ENCODE measurements around the gene TMIGD1. TPM values are rescaled to one million over a fixed set of nuclear protein-coding genes. Genes with fewer than 3 reads are reported as not detected.

The TMIGD1 gene
- total and polyA plus RNA-seq, 10 of the 15 experiments (the other 5 are each of a cell fraction or from before 2014, with no cell fraction given) = not detected

GRCh38 chr17:30290077-30290476 lies 43.8 kb downstream of the TMIGD1 start:
- Histone ChIP-seq H3K27me3 (replicated peaks in 1 of 2; ENCODE audit: control insufficient read depth in 2 of 2, insufficient read depth in 2 of 2, low read length in 1 of 2) (no peaks in the 10 kb centered on the region), H3K4me3 (no peak overlapping the region), H3K4me2 (ENCODE audit: control insufficient read depth, insufficient read depth) (peak overlapping the region; percentile 82), H2AFZ (ENCODE audit: control insufficient read depth, low read depth, low read length) (no peak overlapping the region), H3K79me2 (ENCODE audit: control insufficient read depth, insufficient read depth, low read length) (peaks cover 18% of the 10 kb centered on the region), H3K4me1 (ENCODE audit: control insufficient read depth, insufficient read depth, low read length) (no peaks in the 10 kb centered on the region), H3K9me3 (replicated peaks; ENCODE audit: control insufficient read depth, insufficient read depth, low read length) (no peaks in the 10 kb centered on the region), H3K9ac (ENCODE audit: control insufficient read depth, insufficient read depth, low read length) (no peak overlapping the region), H3K36me3 (ENCODE audit: control insufficient read depth in 2 of 2, insufficient read depth in 2 of 2, low read length in 1 of 2) (peaks cover 0 to 13% of the 10 kb centered on the region in 2 experiments; a peak in 3 of 4 replicates), H4K20me1 (ENCODE audit: control insufficient read depth, insufficient read depth) (no peaks in the 10 kb centered on the region), H3K27ac (ENCODE audit: control insufficient read depth, insufficient read depth) (no peak overlapping the region)
- FAIRE-seq = no peak
- CTCF ChIA-PET = interaction anchor here (1.0 to 2.7 kb wide), 5 partner anchors 13 to 185 kb away, joined by 3 to 18 read pairs (median 4); no protein-coding TSS in a partner anchor
- RAD21 ChIA-PET (ENCODE audit: unreplicated experiment) = interaction anchor here (1.0 to 2.7 kb wide), 2 partner anchors 46 to 177 kb away, joined by 3 to 25 read pairs; partner anchors contain the start of gene TMIGD1
- no peak for ATAC-seq
- SMC1A ChIA-PET (ENCODE audit: uncharacterized antibody, unreplicated experiment) = interaction anchor here (1.0 to 2.3 kb wide), 5 partner anchors 33 to 187 kb away, joined by 3 to 9 read pairs (median 4); partner anchors contain the start of gene GOSR1
- 98% methylated on average over 2 of the region's 2 CpGs for WGBS (ENCODE audit: insufficient coverage, insufficient replicate concordance, low lambda C conversion rate, missing lambda C conversion rate)
- intact Hi-C loops (cut with micrococcal nuclease; ENCODE audit: unreplicated experiment) = no loop called here
- TF ChIP-seq YBX1 (IDR thresholded peaks at IDR 0.05) (no peak), SIX5 (IDR thresholded peaks at IDR 0.05; ENCODE audit: low read depth, low read length, severe bottlenecking) (no peak), SMAD1 (IDR thresholded peaks at IDR 0.05; ENCODE audit: low read depth, partially characterized antibody) (no peak), POU2F2 (IDR thresholded peaks at IDR 0.05; ENCODE audit: borderline replicate concordance, low read depth, low read length) (no peak), SUPT20H (IDR thresholded peaks at IDR 0.05; ENCODE audit: borderline replicate concordance, control insufficient read depth, low read depth, low read length) (no peak)
- in situ Hi-C loops (cut with MboI) = no loop called here
- POLR2A ChIA-PET = interaction anchor here (1.6 kb wide), 1 partner anchor 8 kb away, joined by 4 read pairs; no protein-coding TSS in a partner anchor
- no TSS peak for BruUV-seq (replicated peaks)
- no peak for DNase-seq (ENCODE audit: low read depth, low spot score)

GRCh38 chr17:30279156-30279555 lies 54.7 kb downstream of the TMIGD1 start:
- Histone ChIP-seq H2AFZ (ENCODE audit: control insufficient read depth, low read depth, low read length) (no peak overlapping the region), H3K79me2 (ENCODE audit: control insufficient read depth, insufficient read depth, low read length) (no peaks in the 10 kb centered on the region), H3K36me3 (ENCODE audit: control insufficient read depth in 2 of 2, insufficient read depth in 2 of 2, low read length in 1 of 2) (peaks cover 0 to 8% of the 10 kb centered on the region in 2 experiments; a peak in 1 of 4 replicates), H3K4me3 (no peak overlapping the region), H3K27me3 (replicated peaks in 1 of 2; ENCODE audit: control insufficient read depth in 2 of 2, insufficient read depth in 2 of 2, low read length in 1 of 2) (no peaks in the 10 kb centered on the region), H3K27ac (ENCODE audit: control insufficient read depth, insufficient read depth) (no peak overlapping the region), H3K4me1 (ENCODE audit: control insufficient read depth, insufficient read depth, low read length) (no peaks in the 10 kb centered on the region; the same call in 1 of the 2 replicates), H3K4me2 (ENCODE audit: control insufficient read depth, insufficient read depth) (no peak overlapping the region), H4K20me1 (ENCODE audit: control insufficient read depth, insufficient read depth) (no peaks in the 10 kb centered on the region), H3K9me3 (replicated peaks; ENCODE audit: control insufficient read depth, insufficient read depth, low read length) (no peaks in the 10 kb centered on the region), H3K9ac (ENCODE audit: control insufficient read depth, insufficient read depth, low read length) (no peak overlapping the region)
- POLR2A ChIA-PET = interaction anchor here (1.2 kb wide), 1 partner anchor 13 kb away, joined by 3 read pairs; the partner anchor contains the start of gene BLMH
- in situ Hi-C loops (cut with MboI) (no loop called here), intact Hi-C loops (cut with micrococcal nuclease; ENCODE audit: unreplicated experiment) (loop anchor here (5.0 kb wide), 1 partner anchor 152 kb away; no protein-coding TSS in a partner anchor)
- SMC1A ChIA-PET (ENCODE audit: uncharacterized antibody, unreplicated experiment) = interaction anchor here (0.7 to 2.2 kb wide), 8 partner anchors 12 to 175 kb away, joined by 3 to 14 read pairs (median 4); partner anchors contain the start of genes BLMH and TMIGD1
- CTCF ChIA-PET = interaction anchor here (0.9 to 2.7 kb wide), 7 partner anchors 12 to 175 kb away, joined by 3 to 9 read pairs (median 5); partner anchors contain the start of genes BLMH and TMIGD1
- DNase-seq (ENCODE audit: low read depth, low spot score) (no peak), ATAC-seq (no peak), FAIRE-seq (no peak)
- RAD21 ChIA-PET (ENCODE audit: unreplicated experiment) = interaction anchor here (0.5 to 1.2 kb wide), 5 partner anchors 57 to 462 kb away, joined by 3 to 5 read pairs (median 3); no protein-coding TSS in a partner anchor
- no TSS peak for BruUV-seq (replicated peaks)
- TF ChIP-seq CHD4 (IDR thresholded peaks at IDR 0.05) = no peak
- no peak for TF ChIP-seq RAD51 (IDR thresholded peaks at IDR 0.05)
- no peak for TF ChIP-seq RFX5 (IDR thresholded peaks at IDR 0.05; ENCODE audit: low read depth, low read length)
- TF ChIP-seq YBX1 (IDR thresholded peaks at IDR 0.05) = no peak
- TF ChIP-seq POLR2AphosphoS2 (IDR thresholded peaks at IDR 0.05; ENCODE audit: low read depth, low read length) = no peak
- TF ChIP-seq CBX3 (IDR thresholded peaks at IDR 0.05; ENCODE audit: borderline replicate concordance, low read depth) = no peak
- TF ChIP-seq KDM1A (IDR thresholded peaks at IDR 0.05; ENCODE audit: borderline replicate concordance) = no peak
- TF ChIP-seq E4F1 (IDR thresholded peaks at IDR 0.05; ENCODE audit: borderline replicate concordance, partially characterized antibody) = no peak
- TF ChIP-seq KLF5 (IDR thresholded peaks at IDR 0.05; ENCODE audit: partially characterized antibody) = no peak

Data from GM12878 (cell line).